PC-9 (cell line): ENCODE measurements around the gene NCMAP.

Experiments
- EZH2 ChIP-seq: fragments of 200-600 bp; sonication (generic); IDR thresholded peaks from 2 replicates; pipeline ENCODE4 v1.8.0; 2017; ENCODE audit warnings: antibody characterized with exemption, low read depth
- TF ChIP-seq, protein P1 (sequence below): fragments of 200-600 bp; sonication (generic); conservative IDR thresholded peaks from 2 replicates; pipeline ENCODE4 v1.6.1; 2017; ENCODE audit warnings: mixed run types, antibody characterized with exemption, mild to moderate bottlenecking, moderate library complexity

- TF ChIP-seq, protein P1, sequence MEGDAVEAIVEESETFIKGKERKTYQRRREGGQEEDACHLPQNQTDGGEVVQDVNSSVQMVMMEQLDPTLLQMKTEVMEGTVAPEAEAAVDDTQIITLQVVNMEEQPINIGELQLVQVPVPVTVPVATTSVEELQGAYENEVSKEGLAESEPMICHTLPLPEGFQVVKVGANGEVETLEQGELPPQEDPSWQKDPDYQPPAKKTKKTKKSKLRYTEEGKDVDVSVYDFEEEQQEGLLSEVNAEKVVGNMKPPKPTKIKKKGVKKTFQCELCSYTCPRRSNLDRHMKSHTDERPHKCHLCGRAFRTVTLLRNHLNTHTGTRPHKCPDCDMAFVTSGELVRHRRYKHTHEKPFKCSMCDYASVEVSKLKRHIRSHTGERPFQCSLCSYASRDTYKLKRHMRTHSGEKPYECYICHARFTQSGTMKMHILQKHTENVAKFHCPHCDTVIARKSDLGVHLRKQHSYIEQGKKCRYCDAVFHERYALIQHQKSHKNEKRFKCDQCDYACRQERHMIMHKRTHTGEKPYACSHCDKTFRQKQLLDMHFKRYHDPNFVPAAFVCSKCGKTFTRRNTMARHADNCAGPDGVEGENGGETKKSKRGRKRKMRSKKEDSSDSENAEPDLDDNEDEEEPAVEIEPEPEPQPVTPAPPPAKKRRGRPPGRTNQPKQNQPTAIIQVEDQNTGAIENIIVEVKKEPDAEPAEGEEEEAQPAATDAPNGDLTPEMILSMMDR: no peak
- TF ChIP-seq EZH2: no peak
Measured at GRCh38 chr1:24654010-24654409, 98.1 kb downstream of the NCMAP start.
